Fibroblast of the conjunctiva (primary cell): ENCODE data around the gene BICRAL.
"Not testable (repeated sequence)": the region's sequence is repeated elsewhere in the genome, so short reads cannot be mapped to it uniquely, and the experiment has no call there.

Experiments
- DNase-seq: peaks from one replicate; pipeline ENCODE4 v3.0.0-alpha.2; 2010; ENCODE audit warnings: low read depth

Gene BICRAL

DNA sequence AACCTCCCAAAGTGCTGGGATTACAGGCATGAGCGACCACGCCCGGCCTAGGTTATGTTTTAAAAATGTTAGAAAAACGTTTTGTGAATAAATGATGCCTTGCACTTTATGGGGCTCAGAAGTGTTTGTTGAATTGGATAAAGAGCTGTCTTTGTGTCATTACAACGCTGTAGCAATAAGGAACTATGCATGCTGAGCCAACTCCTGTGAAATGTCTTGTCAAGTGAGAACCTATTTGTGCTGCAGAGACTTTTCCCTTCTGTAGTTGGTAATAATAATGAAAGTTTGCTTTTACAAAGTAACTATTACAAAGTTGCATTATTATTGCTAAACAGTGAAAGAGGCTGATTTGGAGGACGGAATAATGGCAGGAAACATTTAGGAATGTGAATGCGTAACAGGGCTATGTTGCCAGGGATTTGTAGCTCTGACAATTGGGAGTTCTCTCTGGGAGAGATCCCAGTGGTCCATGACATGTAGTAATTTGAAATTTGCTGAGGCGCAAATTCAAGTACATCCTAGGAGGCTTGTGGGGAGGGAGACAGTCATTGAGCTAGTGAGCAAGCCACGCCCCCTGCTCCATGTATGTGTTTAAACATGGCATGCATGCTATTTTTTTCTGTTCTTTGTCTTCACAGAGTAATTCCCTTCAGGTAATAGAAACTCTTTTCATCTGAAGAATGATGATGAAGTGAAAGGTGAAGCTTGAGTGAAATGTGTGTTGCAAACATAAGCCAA is 16.8 kb upstream of the BICRAL start:
- DNase-seq: no peak

DNA sequence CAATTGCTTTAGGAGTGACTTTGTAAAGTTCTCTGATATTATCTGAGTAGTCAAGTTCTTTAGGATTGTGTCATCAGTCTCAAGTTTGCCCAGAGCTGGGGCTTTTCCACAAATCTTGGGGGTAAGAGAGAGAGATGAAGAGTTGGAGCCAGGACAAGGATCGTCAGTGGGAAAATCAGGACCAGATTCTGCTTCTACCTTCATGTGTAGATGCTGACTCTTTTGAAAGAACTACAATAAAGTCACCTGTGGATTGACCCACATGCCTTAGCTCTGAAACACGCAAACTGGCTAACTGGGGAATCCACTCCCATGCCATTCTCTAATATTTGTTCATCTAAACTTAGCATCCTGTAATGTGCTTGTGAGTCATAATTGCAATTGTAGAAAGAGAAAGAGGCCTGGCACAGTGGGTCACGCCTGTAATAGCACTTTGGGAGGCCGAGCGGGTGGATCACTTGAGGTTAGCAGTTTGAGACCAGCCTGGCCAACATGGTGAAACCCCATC is 15.6 kb upstream of the BICRAL start:
- DNase-seq: no peak

DNA sequence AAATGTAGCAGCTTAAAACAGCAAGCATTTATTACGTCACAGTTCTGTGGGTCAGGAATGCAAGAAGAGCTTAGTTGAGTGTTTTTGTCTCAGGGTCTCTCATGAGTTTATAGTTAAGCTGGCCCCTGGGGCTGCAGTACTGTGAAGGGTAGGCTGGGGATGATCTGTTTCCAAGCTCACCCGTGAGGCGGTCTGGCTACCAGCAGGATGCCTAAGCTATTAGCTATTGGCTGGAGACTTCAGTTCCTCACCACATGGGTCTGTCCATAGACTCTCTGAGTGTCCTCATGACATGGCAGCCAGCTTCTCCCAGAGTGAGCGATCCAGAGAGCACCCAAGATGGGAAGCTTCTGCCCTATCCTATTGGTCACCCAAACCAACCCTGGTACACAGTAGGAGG is 12.8 kb upstream of the BICRAL start:
- DNase-seq: no peak

DNA sequence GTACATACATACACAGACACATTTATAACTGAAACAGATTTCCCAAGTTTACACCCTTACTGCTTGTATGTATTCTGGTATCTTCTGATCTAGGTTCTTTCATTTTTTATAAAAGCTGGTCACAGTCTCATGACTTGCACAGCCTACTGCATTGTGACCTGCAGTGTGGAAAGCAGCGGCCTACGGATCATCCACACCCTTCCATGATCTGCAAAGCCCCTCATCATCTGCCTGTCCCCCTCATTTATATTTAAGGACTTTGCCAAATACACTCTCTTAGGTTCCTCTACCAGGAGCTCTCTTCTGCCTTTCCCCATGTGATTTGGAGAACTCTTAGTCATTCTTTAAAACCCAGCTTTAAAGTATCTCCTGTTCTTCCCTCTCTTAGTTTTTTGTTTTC is 12.0 kb upstream of the BICRAL start:
- DNase-seq: no peak

DNA sequence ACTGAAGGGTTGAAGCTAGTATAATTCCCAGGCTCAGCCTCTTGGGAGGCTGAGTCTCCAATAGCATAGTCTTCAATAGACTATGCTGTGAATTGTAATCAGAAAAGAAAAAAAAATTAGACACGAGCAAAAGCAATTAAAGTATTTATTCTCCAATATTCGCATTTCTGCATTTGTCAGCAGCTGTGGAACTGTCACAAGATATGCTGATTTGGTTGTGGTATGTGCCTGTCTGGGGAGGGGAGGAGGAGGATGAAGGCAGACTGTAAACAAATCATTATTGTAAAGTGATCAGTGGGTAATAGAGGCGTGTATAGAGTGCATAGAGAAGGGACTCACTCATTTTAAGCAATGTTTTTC is 10.1 kb upstream of the BICRAL start:
- no peak for DNase-seq

DNA sequence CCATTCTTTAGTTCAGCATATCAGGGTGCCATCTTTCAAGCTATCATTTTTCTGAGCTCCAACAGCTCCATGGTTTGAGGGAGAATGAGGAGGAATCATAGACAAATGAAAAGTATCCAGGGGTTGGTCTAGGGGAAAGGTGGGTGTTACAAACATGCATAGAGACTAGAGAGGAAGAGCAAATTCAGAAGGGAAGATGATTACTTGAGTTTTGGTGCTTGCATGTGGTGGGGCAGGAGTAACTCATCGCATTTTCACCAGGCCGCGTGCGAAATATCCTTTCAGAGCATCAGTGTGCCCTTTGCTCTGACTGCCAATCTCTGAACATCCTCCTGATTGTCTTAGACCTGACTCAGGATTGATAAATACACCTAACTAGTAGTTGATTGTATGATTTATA is 7.7 kb upstream of the BICRAL start:
- no peak for DNase-seq

DNA sequence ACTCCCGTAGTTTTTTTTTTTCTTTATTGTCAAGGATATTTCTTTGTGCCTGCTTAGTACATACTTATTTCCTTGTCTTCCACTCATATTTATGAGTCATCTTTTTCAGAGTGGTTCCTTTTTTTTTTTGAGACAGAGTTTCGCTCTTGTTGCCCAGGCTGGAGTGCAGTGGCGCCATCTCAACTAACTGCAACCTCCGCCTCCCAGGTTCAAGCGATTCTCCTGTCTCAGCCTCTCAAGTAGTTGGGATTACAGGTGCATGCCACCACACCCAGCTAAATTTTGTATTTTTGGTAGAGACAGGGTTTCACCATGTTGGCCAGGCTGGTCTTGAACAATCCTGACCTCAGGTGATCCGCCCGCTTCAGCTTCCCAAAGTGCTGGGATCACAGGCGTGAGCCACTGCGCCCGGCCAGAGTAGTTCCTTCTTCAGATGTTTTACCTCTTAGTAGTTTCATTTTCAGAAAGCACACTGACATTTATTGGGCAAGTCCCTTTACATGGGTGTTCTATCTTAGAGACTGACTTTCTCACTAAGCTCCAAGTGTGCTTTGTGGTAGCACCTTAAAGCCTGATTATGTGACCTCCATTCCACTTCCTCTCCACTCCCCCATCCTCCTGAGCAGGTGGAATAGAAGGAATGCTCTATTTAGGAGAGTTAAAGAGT is 6.9 kb upstream of the BICRAL start:
- not testable (repeated sequence) for DNase-seq

DNA sequence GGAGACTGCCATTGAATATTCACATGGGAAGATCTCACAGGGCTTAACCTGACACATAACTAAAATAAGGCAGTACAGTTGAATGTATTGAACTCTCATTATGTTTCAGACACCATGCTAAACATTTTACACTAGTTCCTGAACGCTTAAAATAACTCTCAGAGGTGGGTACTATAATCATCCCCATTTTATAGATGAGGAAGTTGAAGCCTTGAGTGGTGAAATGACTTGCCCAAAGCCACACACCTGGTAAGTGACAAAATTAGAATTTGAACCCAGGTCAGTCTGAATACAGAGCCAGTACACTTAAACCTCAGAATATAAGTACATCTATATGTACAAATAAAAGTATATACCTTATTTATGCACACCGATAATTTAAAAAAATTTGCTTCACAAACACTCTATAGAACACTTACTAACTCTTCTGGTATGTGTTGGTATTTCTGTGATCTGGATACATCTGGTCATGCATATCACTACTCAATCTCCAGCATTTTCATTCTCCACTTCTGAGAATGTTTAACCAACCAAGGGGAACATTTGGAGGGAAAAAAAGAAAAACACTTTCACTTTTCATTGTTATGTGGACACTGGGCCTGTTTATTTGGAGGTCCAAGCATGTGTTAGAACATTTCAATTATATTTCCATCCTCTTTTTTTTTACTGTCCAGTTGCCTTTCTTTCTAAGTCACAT is 4.6 kb upstream of the BICRAL start:
- no peak for DNase-seq

DNA sequence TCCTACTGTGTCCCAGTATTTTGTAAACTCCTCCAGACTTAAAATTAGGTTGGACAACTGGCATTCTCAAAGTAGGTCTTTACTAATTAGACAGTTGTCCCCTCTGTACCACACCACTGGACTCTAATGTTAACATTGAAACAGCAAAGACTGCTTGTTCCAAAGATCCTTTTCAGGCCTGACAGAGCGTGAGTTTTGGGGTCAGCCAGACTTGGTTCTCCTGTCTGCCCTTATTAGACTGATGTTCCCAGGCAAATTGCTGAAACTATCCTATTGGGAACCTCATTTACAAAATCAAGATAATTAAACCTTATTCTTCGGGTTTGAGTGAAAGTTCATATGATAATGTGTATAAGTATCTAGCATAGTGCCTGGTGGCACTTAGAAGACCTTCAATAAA is 3.7 kb upstream of the BICRAL start:
- DNase-seq: no peak

DNA sequence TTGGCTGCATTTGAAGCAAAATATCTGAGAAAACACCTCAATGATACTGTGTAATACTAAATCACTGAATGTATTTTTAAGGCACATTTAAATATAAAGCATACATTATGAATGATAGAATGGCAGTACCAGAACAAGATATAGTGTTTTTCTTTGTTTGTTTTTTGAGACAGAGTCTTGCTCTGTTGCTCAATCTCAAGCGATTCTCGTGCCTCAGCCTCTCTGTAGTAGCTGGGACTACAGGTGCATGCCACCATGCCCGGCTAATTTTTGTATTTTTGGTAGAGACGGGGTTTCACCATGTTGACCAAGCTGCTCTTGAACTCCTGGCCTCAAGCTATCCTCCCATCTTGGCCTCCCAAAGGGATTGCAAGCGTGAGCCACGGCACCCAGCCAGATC is 2.3 kb upstream of the BICRAL start:
- DNase-seq: no peak

DNA sequence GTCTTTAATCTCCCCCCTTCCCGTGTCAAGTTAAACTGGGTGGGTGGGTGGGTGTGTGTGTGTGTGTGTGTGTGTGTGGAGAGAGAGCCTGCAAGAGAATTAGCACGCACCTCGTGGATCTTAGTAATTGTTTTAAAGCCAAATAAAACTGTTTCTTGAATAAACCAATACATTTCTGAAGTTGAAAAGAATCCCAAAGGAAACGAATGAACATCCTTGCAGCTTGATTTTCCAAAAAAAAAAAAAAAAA is 381 bp upstream of the BICRAL start:
- DNase-seq: no peak

DNA sequence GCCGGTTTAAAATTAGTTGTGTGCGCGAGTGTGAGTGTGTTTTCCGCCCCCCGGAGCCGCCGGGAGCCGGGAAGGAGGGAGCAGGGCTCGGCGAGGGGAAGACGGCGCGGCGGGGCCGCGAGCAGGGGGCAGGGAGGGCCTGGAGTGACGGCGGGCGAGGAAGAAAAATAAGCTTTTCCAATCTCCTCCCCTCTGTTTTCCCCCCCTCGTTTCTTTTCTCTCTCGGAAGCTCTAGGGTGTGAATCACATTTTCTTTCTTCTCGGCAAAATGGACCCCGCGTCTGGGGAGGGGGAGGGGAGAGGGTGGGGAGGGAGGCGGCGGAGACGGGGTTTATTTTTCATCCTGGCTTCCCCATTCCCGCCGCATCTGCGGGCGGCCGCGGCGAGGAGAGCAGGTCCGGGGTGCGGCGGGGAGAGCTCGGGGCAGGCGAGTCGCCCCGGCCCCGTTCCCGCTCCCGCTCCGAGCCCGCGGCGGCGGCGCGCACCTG is 881 bp downstream of the BICRAL start:
- DNase-seq: peak; percentile 86

DNA sequence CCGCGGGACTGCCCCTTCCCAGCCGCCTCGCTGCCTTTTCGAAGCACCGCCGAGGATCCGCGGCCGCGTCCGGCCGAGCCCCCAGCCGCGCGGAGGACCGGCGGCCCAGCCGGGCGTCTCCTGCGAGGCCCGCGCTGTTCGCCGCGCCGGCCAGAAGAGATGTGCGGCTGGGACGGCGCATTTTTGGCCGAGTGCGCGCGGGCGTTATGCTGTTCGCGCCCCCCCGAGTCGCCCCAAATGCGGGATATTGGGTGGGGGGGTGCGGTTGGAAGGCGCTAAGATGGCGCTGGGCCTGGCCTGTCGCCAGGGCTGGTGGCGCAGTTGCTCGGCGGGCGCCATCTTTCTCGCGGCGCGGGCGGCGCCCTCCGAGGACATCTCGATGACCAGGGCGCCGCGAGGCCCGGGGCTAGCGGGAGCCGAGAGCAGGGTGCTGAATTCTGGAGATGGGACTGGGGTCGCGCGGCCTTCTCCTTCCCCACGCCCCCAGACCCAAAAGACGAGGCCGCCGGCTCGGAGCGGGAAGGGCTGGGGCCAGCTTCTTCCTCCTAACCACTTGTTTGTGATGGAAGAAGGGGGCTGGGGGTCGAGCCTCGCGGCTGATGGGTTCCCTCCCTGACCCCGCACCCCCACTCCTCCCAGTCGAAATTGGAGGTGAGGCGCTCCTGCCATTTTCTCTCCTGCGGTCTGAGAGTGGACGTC is 1.5 kb downstream of the BICRAL start:
- DNase-seq: peak; percentile 63

DNA sequence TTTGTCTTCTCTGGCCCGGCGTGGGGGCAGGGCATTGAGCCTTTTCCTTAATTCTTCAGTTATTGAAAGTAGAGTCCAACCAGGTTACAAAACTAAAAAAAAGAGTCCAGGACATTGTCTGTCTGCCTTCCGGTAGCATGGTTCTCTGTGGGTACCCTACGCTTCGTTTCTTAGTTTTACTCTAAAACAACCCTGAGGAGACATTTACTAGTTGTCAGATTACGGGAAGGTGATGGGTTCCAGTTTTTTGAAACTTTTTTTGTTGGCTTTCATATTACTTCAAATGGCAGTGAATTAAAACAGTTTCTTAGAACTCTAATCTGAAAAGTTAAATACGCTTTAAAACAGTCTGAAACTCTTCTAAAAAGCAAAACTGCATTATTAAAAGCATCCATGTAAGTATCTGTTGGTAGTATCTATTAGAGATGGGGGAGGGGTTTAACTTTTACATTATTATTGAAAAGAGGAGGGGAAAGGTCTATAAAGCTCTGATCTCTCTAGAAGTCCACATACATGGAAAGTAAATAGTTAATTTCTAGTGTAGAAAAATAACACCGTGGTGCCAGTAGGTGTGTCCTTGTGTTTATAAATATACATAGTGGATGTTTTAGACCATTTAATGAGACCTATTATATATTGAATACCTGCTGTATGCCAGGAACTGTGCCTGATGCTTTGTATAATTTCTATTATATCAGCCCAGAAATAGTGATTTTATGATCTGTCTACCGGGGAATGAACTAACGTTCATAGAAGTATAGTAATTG is 2.2 kb downstream of the BICRAL start:
- DNase-seq: no peak

DNA sequence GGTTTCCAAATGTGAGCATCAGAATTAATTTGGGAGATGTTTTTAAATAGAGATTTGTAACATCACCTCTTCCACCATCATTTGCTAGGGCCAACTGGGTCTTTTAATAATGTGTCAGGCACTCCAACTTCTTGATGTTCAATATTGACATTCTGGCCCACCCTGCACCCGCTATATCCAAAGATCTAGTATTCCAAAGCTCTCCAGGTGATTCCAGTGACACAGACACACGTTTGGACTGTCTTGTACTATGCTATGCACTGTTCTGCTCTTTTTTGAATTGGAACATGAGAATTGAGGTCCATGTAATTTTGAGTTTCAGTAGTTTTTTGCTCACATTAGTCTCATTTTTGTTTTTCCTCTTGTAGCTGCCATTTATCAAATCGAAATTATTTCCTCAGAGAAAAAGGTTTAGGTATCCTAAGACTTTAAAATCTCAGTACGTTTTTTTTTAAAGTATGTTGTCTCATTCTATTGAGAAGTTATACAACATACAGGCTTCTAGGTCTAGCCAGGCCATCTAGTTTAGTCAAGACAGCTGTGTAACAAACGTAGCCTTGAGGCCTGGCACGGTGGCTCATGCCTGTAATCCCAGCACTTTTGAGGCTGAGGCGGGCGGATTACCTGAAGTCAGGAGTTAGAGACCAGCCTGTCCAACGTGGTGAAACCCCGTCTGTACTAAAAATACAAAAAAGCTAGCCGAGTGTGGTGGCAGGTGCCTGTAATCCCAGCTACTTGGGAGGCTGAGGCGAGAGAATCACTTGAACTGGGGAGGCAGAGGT is 3.1 kb downstream of the BICRAL start:
- no peak for DNase-seq

DNA sequence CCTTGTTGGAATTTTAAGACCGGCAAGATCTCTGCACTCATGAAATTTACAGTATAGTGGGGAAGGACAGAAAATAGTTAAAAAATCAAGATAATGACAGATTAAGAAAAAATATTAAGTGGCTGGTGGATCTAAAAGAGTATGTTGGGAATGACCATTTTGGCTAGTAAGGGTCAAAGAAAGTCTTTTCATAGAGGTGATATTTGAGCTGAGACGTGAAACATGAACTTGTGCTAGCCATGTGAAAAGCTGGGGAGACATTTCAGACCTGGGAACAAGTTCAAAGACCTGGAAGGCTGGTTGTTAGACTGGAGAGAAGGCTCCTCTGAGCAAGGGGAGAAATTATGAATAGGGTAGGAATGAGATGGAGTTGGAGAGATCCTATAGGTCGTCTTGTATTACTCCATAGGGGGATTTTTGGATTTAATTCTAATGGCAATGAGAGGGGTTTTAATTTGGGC is 4.7 kb downstream of the BICRAL start:
- no peak for DNase-seq

DNA sequence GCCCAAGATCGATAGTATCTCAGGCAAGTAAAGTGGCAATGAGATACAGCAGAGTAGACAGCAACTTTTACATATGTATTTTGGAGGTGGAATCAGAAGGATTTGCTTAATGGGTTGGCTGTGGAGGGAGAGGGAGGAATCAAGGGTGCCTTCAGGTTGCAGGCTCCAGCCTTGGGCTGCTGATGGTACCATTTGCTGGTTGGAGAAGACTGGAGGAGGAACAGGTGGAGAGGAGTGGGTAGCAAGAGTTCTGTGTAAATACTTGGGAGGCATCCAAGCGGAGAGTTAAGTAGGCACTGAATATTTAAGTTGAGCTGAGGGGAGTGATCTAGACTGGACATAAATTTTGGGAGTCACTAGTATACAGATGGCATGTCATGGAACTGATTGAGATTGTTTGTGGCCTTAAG is 5.2 kb downstream of the BICRAL start:
- DNase-seq: no peak

DNA sequence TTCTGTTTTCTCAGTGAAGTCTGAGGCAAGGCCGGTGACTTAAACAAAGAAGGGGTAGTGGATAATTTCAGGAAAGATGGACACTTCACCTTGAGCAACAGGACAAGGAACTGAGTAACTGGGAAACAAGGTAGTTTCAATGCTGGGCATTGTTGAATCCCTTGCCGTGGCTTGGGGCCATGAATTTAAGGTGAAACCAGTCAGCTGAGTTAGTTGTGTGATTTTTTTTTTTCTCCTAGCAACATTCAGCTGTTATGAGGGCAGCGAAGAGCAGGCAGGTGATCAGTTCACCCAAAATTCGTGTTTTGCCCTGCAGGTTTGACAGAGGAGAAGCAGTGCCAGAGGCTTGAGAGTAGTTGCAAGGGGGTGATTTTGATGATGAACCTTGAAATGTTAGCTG is 6.8 kb downstream of the BICRAL start:
- DNase-seq: no peak

DNA sequence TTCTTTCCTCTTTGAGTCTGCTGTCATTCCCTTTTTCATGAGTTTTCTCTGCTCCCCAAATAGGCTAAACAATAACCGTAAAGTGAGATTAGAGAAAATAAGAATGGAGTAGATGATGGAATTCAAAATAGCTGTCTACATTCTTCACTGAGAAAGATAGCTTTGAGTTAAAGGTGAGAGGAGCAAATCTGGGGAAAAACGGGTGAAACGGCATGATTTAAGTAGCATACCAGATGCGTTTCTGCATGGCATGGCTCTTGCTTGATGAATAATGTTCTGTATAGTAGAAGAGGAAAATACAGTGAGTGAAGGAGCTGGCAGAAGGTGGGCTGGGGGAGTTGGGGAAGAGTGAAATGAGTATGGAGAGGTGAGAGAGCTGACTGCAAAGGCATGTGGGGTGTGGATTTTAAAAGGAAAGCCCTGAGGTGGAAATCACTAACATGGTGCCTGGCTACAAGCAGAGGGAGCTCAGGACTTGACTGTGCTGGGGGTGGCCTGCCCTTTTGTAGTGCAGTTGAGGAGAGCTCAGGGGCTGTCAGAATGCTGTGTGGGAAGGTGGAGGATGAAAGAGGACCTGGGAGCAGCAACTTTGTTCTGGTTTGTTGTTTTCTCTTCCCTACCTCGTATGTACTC is 8.8 kb downstream of the BICRAL start:
- no peak for DNase-seq

DNA sequence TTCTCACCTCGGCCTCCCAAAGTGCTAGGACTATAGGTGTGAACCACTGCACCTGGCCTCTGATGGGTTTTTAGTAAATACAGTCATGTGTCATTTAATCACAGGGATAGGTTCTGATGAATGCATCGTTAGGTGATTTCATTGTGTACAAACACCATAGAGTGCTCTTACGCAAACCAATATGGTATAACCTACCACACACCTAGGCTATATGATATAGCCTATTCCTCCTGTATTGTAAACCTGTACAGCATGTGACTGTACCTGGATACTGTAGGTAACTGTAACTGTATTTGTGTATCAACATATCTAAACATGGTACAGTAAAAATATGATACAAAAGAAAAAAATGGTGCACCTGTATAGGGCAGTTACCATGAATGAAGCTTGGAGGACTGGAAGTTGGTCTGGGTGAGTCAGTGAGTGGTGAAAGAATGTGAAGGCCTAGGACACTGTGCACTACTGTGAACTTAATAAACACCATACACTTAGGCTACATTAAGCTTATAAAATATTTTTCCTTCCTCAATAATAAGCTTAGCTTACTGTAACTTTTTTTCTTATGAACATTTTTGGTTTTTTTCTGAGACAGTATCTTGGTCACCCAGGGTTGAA is 10.0 kb downstream of the BICRAL start:
- no peak for DNase-seq
